Pericardium fibroblast (primary cell): ENCODE data around the gene SP2. TPM values are rescaled to one million over a fixed set of nuclear protein-coding genes. Genes with fewer than 3 reads are reported as not detected.

ENCODE experiments used
- total RNA-seq: library from RNA; depleted of rRNA; stranded (reverse); fragments of >200 nt; gene quantifications from 2 replicates; pipeline ENCODE4 v1.2.3, GENCODE V29; 2015

Gene SP2
- 1.9 and 8.1 TPM in 2 replicates for total RNA-seq

DNA sequence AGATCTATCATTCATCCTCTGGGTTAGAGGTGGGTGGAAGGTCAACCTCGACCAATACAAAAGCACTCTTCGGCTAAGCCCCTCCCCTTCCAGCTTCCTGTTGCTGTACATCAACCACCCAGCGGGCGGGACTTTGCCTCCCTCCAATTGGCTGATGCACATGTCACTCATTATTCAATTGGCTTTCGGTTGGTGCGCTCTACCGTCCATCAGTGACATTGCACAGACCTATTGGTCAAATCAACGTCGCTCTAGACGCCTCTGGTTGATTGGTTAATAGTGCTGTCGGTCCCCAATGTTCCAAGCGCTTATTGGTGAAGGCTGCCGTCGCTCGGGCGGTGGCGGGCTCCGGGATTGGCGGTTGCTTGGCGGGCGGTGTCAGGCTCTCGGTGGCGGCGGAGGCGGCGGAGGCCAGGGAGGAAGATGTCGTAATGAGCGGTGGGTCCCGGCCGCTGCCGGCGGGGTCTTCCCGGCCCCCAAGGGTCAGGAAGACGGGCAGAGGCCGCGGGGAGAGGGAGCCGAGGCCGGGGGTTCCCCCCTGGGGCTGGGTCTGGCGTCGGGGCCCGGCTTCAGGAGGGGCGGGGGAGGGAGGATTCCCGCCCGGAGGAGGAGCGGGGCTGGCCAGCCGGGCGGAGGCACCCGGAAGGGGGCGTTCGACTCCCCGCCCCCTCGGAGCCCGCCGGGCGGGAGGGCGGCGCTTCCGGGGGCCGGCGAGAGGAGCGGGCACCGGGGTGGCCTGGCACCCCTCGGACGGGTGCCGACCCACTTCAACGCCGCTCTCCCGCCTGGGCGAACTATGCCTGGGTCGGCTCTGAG, at the start of gene SP2:
SP2 (plus strand) TSS at position 381 of the 816 bp plus-strand sequence; CDS start at position 432, 51 bp downstream.

DNA sequence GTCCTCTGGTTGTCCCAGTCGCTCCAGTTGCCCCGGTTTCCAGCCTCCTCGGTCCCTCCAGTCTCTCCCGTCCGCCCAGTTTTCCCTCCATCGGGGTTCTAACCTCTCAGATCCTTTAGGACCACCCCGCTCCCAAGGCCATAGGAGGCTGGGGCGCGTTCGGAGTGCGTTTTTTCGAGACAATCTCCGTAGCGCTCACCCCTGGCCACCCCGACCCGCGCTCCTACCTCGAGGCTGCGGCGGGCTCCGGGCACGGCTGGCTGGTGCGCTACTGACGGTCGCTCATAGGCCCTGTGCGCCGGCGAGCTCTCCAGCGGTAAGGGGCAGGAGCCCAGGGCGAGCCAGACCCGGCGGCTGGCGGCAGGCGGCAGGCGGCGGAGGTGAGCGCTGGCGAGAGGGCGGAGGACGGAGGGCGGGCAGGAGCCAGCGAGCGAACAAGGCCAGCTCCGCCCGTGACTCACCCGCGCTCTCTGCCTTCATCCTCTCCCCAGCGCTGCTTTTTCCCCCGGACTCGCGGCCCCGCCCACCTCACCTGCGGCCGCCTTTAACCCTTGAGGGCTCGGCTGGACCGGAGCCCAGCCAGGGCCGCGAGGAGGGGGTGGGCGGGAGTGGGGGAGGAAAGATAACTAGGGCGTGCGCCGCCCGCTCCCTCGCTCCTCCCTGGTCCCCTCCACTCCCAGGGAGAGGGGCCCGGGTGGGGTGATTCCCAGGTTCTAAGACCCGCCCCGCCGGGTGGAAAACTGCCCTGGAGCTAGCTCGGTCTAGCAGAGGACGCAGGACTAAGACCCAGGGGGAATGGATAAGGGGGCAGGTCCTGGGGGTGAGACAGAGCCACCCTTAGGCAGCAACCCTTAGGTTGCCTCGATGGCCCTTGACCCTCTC, 45.1 kb upstream of the SP2 start, which contains the start of gene SP6:
SP6 (minus strand) TSS at position 472 of the 882 bp plus-strand sequence. CDS start 2,734 bp downstream, outside the sequence.

DNA sequence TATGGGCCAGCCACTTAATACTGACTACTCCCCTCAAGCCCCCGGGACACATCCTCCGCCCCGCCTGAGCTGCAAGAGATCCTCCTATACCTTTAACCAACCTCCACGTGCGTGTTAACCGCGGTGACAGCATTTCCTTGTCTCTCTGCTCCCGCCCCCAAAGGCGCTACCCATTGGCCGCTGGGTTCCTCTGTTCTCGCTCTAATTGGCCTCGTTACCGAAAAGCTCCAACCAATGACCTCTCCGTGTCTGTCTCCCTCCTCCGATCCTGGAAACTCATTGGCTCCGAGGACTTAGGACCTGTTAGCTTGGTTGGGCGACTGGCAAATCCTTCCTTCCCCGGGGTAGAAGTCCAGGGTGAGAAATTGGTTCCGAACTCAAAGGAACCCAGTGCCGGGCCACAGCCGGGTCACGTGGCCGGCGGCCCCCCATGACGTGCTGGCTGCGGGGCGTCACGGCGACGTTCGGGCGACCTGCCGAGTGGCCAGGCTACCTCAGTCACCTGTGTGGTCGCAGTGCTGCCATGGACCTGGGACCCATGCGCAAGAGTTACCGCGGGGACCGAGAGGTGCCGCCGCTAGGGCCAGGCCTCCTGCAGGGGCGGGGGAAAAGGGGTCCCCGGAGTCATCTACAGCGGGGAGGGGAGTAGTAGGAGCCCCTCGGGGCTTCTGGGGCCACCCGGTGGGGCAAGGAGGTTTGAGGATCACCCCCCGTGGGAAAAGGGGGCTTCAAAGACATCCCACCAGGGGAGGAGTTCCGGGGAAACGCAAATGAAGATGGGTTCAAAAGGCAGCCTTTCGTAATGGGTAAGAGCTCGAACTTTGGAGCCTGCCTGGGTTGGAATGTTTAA, 45.4 kb downstream of the SP2 start, which contains the start of gene PNPO:
PNPO (plus strand) TSS at position 326 of the 850 bp plus-strand sequence; CDS start at position 431, 105 bp downstream.

DNA sequence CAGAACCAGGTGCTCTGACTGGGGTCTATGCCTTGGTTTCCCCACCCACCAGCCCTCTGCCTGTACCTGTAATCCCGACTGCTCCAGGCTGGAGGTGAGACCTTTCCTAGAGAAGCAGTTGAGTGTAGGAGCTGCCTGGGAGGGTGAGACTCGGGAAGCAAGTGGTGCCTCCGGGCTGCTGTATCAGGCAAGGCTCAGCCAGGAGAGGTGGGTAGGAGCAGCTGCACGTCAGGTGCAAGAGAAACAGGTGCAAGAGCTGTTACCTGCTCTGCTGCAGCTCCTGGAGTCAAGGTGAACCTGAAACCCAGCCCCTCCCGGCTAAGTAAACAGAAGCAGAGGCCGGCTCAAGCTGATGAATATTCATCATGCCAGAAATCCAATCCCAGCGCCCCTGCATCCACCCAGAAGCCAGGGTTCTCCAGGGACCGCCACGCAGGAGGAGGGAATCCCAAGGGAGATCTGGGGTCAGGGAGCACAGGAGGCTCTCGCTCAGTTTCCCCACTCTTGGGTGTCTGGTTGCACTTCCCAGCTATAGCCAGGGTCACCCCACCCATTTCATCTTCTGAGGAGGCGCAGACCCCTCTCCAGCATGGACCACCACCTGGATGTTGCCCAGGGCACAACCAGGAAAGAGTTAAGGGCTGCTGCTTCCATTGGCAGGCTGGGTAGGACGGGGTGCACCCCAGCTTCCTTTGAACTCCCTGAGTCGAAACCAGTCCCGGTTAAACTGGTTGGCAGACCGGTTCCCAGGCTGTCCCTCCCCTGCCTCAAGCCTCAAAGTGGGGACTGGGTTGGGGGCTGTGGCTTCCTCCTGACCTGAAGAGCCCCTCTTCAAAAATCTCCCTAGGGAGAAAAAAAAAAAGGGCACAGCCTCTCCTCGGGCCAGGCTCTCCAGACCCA, 61.8 kb downstream of the SP2 start, which contains the start of gene PRR15L:
PRR15L (minus strand) TSS at position 293 of the 900 bp plus-strand sequence. CDS start 4,649 bp downstream, outside the sequence.

DNA sequence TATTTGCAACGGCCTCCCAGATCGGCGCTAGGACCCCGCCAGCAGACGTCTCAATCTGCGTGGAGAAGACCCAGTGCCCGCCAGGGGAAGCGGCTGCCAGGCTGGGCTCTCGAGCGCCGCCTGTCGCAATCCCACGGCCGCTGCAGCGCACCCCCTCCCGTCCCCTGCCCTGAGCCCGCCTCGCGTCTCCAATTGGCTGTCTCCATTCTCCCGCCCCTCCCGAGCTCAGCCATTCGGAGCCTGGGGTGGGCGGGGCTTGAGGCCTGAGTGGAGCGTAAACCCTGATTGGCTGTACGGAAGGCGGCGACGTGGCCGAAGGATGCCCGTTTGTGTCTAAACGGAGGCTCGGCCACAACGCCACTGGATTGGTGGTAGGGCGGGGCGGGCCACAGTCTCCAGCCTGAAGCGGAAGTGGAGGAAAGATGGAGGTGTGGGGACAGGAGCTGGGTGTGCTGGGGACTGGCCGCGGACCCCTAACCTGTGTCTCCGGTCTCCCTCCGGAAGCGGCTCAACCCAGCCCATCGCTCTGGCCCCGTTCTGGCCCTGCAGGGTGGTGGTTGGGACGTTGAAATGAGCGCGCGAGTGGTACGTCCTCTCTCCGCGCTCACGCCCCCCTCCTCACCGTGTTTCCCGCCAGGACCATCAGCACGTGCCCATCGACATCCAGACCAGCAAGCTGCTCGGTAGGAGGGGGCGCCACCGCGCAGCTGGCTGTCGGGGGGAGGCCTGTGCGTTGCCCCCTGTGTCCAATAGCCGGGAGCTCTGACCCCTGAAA, 74.9 kb downstream of the SP2 start, which contains the start of gene CDK5RAP3:
CDK5RAP3 (plus strand) TSS at position 389 of the 775 bp plus-strand sequence; CDS start at position 423, 34 bp downstream.

Other genes with a start within 250 kb of the SP2 start
- 182 and 186 TPM in 2 replicates for gene KPNB1, start 246.3 kb upstream of the SP2 start, total RNA-seq
- 13.6 and 16.9 TPM in 2 replicates for gene TBKBP1, start 202.1 kb upstream of the SP2 start, total RNA-seq
- gene TBX21, start 163.0 kb upstream of the SP2 start, total RNA-seq = not detected in 2 replicates
- gene OSBPL7, start 74.4 kb upstream of the SP2 start, total RNA-seq = 6.4 and 10.0 TPM in 2 replicates
- gene MRPL10, start 64.7 kb upstream of the SP2 start, total RNA-seq = 31.0 and 45.8 TPM in 2 replicates
- 0.60 TPM in 1 of 2 replicates, not detected in the other for gene LRRC46, start 64.6 kb upstream of the SP2 start, total RNA-seq
- gene SCRN2, start 55.0 kb upstream of the SP2 start, total RNA-seq = 26.6 and 40.6 TPM in 2 replicates
- gene SP6, start 45.1 kb upstream of the SP2 start, total RNA-seq = 0.26 TPM in 1 of 2 replicates, not detected in the other
- 29.5 and 33.3 TPM in 2 replicates for gene PNPO, start 45.3 kb downstream of the SP2 start, total RNA-seq
- gene PRR15L, start 61.6 kb downstream of the SP2 start, total RNA-seq = not detected in 2 replicates
- 59.7 and 59.8 TPM in 2 replicates for gene CDK5RAP3, start 74.9 kb downstream of the SP2 start, total RNA-seq
- gene COPZ2, start 141.6 kb downstream of the SP2 start, total RNA-seq = 88.6 and 94.8 TPM in 2 replicates
- gene NFE2L1, start 152.1 kb downstream of the SP2 start, total RNA-seq = 69.9 and 98.4 TPM in 2 replicates
- 38.1 and 47.1 TPM in 2 replicates for gene CBX1, start 205.2 kb downstream of the SP2 start, total RNA-seq
- 5.0 and 13.9 TPM in 2 replicates for gene SNX11, start 211.5 kb downstream of the SP2 start, total RNA-seq